ENCODE data around the gene TSFM.
A peak's percentile ranks its signal among the peaks of the same experiment; 100 is the strongest.
"Not testable (repeated sequence)": the region's sequence is repeated elsewhere in the genome, so short reads cannot be mapped to it uniquely, and the experiment has no call there.

Gene TSFM

GRCh38 chr12:57765003-57765697, 17.4 kb upstream of the TSFM start:
- peak; percentile 76 for DNase-seq

- DNase-seq: peak; percentile 24
Measured at GRCh38 chr12:57765698-57766463, 16.7 kb upstream of the TSFM start.

- peak; percentile 27 for DNase-seq
Measured at GRCh38 chr12:57766464-57767304, 15.9 kb upstream of the TSFM start, which contains the start of gene CYP27B1. CYP27B1 (minus strand) TSS chr12:57767078; CDS start chr12:57767041, 37 bp downstream.

GRCh38 chr12:57767305-57767698, 15.3 kb upstream of the TSFM start:
- DNase-seq: no peak

- DNase-seq: no peak
Measured at GRCh38 chr12:57767876-57768275, 14.7 kb upstream of the TSFM start.

GRCh38 chr12:57769594-57769993, 13.0 kb upstream of the TSFM start:
- DNase-seq: no peak

GRCh38 chr12:57770734-57771133, 11.9 kb upstream of the TSFM start:
- DNase-seq: no peak

GRCh38 chr12:57771236-57771872, 11.2 kb upstream of the TSFM start:
- peak; percentile 94 for DNase-seq

GRCh38 chr12:57771873-57772428, 10.6 kb upstream of the TSFM start, which contains the start of gene METTL1:
METTL1 (minus strand) TSS chr12:57772105; CDS start chr12:57772083, 22 bp downstream.
- DNase-seq: peak; percentile 96

GRCh38 chr12:57772429-57773322, 9.9 kb upstream of the TSFM start, which contains the start of gene EEF1AKMT3:
EEF1AKMT3 (plus strand) TSS chr12:57772614; CDS start chr12:57772725, 111 bp downstream.
- peak; percentile 47 for DNase-seq

GRCh38 chr12:57774634-57775033, 8.0 kb upstream of the TSFM start:
- not testable (repeated sequence) for DNase-seq

GRCh38 chr12:57775044-57775443, 7.5 kb upstream of the TSFM start:
- DNase-seq: no peak

- DNase-seq: no peak
Measured at GRCh38 chr12:57775563-57776246, 6.9 kb upstream of the TSFM start.

- DNase-seq: no peak
Measured at GRCh38 chr12:57776247-57776587, 6.4 kb upstream of the TSFM start.

- DNase-seq: no peak
Measured at GRCh38 chr12:57777367-57777766, 5.2 kb upstream of the TSFM start.

GRCh38 chr12:57777911-57778310, 4.7 kb upstream of the TSFM start:
- no peak for DNase-seq

- DNase-seq: no peak
Measured at GRCh38 chr12:57779736-57780135, 2.9 kb upstream of the TSFM start.

- no peak for DNase-seq
Measured at GRCh38 chr12:57780284-57780897, 2.2 kb upstream of the TSFM start.

- DNase-seq: no peak
Measured at GRCh38 chr12:57781244-57781643, 1.3 kb upstream of the TSFM start.

- DNase-seq: no peak
Measured at GRCh38 chr12:57781801-57782200, 786 bp upstream of the TSFM start.
